HepG2 (cell line): Measurements from ENCODE around the gene USP2. TPM values are rescaled to one million over a fixed set of nuclear protein-coding genes. Genes with fewer than 3 reads are reported as not detected.
A peak's percentile ranks its signal among the peaks of the same experiment; 100 is the strongest.

Experiments used
- AGO2 ChIP-seq: fragments of 200-400 bp; formaldehyde crosslinking; optimal IDR thresholded peaks from 2 replicates; pipeline ENCODE3; 2017; ENCODE audit warnings: mild to moderate bottlenecking, low read depth, low read length, moderate library complexity
- IRX3 ChIP-seq: sonication (generic); formaldehyde crosslinking; IDR thresholded peaks from 2 replicates; pipeline ENCODE4 v1.8.1; 2023; ENCODE audit warnings: mild to moderate bottlenecking, low read depth, missing genetic modification reagents, borderline replicate concordance
- NKX3-1 ChIP-seq: sonication (generic); formaldehyde crosslinking; IDR thresholded peaks from 2 replicates; pipeline ENCODE4 v1.5.0; 2020; ENCODE audit warnings: missing genetic modification reagents
- SNAPC2 ChIP-seq: sonication (generic); formaldehyde crosslinking; IDR thresholded peaks from 2 replicates; pipeline ENCODE4 v1.8.1; 2022; ENCODE audit warnings: mild to moderate bottlenecking, missing genetic modification reagents
- SOX13 ChIP-seq, 3 experiments: fragments of 450-650 bp in 1 of 3; sonication (generic) in 1 of 3; formaldehyde crosslinking in 1 of 3; IDR thresholded peaks in 2 of 3; conservative IDR thresholded peaks in 1 of 3; 2 replicates each; pipeline versions ENCODE4 v1.5.0 to v1.6.1; 2016 to 2020; ENCODE audit warnings: antibody characterized with exemption in 1 of 3, mild to moderate bottlenecking in 1 of 3, missing compliant biosample characterization in 1 of 3, missing genetic modification reagents in 1 of 3, moderate library complexity in 1 of 3
- SP1 ChIP-seq, 2 experiments: fragments of 450-650 bp in 1 of 2; sonication (generic) in 1 of 2; formaldehyde crosslinking in 1 of 2; IDR thresholded peaks; 2 replicates each; pipeline versions ENCODE4 v1.4.0 to v1.6.1; 2016 to 2020; ENCODE audit warnings: missing genetic modification reagents in 1 of 2
- TBL1XR1 ChIP-seq: fragments of 150-350 bp; IDR thresholded peaks from 2 replicates; pipeline ENCODE4 v1.6.1; 2014; ENCODE audit warnings: borderline replicate concordance, low read length; ENCODE audit not compliant: partially characterized antibody
- ZBTB25 ChIP-seq: IDR thresholded peaks from 2 replicates; pipeline ENCODE4 v1.6.1; 2018; ENCODE audit warnings: missing genetic modification reagents
- ZBTB3 ChIP-seq: sonication (generic); formaldehyde crosslinking; IDR thresholded peaks from 2 replicates; pipeline ENCODE4 v1.4.0; 2020; ENCODE audit warnings: low read depth, mild to moderate bottlenecking, moderate library complexity, missing genetic modification reagents, borderline replicate concordance
- ZNF704 ChIP-seq: sonication (generic); formaldehyde crosslinking; IDR thresholded peaks from 2 replicates; pipeline ENCODE4 v1.8.1; 2023; ENCODE audit warnings: mild to moderate bottlenecking, inconsistent platforms, moderate library complexity, missing genetic modification reagents, borderline replicate concordance
- ZNF747 ChIP-seq: sonication (generic); formaldehyde crosslinking; IDR thresholded peaks from 2 replicates; pipeline ENCODE4 v1.8.1; 2023; ENCODE audit warnings: missing genetic modification reagents, mild to moderate bottlenecking, borderline replicate concordance
- polyA plus RNA-seq, 8 experiments: library from polyadenylated mRNA; depleted of rRNA in 3 of 8; stranded (reverse) in 7 of 8; unstranded in 1 of 8; fragments of >200 nt; fragmentation: Illumina TruSeq in 4 of 8; extraction: Trizol in 4 of 8; gene quantifications; 2 replicates each; pipeline versions ENCODE4 v1.2.1 to v1.2.3, GENCODE V29; 2011 to 2016; ENCODE audit warnings: low read depth in 4 of 8, missing spikeins in 1 of 8, mixed read lengths in 1 of 8; ENCODE audit not compliant: insufficient read depth in 1 of 8
- total RNA-seq, 5 experiments: library from RNA; depleted of rRNA; stranded (reverse); fragments of >200 nt; fragmentation: Illumina TruSeq; extraction: Trizol; gene quantifications; 2 replicates each; pipeline ENCODE4 v1.2.3, GENCODE V29; 2016; ENCODE audit warnings: low read depth in 1 of 5
- TF ChIP-seq, protein P1 (sequence below): sonication (generic); formaldehyde crosslinking; IDR thresholded peaks from 2 replicates; pipeline ENCODE4 v1.4.0; 2020; ENCODE audit warnings: mild to moderate bottlenecking, missing genetic modification reagents
- TF ChIP-seq, protein P2 (sequence below): sonication (generic); formaldehyde crosslinking; conservative IDR thresholded peaks from 2 replicates; pipeline ENCODE4 v1.5.0; 2020; ENCODE audit warnings: missing genetic modification reagents
- TF ChIP-seq, protein P3 (sequence below): IDR thresholded peaks from 2 replicates; pipeline ENCODE4 v1.6.1; 2016

The USP2 gene
- total and polyA plus RNA-seq, 2 of the 13 experiments (the other 11 are each of a cell fraction or from before 2014, with no cell fraction given) = 2.5 to 6.0 TPM

DNA sequence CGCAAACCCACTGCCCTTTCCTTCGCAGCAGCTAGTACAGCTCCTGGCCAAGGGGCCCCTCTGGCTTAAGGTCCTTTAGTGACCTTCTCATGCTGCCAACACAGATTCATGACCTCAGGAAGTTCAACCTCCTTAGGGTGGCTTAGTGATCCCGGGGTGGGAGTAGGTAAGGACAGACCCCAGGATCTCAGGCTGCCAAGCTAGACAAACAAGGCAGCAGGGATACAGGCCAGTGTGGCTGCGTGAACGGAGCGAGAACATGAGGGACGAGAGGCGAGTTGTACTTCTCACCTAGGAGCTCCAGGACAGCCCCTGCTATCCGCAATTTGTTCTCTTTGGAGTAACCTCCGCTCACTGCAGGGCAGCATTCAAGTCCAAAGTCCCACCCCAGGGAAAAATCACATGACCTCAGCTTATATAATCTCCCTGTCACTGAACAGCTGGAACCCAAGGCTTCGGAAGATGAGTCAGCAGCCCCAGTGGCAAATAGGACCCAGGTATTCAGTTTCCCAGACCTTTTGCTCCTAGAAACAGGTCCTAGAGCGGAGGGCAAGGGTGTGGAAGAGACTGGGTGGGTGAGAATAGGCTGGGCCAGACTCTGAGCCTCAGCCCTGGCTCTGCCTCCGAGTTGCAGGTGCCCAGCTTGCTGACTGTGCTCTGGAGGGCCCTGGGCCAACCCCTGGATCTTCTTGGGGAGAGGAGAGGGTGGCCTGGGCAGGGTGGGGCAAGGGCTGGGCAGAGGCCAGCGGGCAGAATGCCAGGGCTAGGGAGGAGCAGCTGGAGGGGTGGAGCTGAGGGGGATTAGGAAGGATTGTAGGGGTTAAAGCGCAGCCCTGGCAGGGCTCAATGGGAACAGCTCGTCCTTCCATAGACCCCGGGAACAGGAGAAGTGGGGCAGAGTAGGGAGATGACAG is 13.1 kb downstream of the USP2 start (continued):
- TF ChIP-seq SOX13 (IDR thresholded peaks at IDR 0.05) = no peak
- TF ChIP-seq SOX13 (CRISPR knock-in tag; conservative IDR thresholded peaks at IDR 0.05 in 1 of 2, IDR thresholded peaks at IDR 0.05 in 1 of 2) = peak in 1 of 2 experiments; percentile 56; a peak in 1 of 4 replicates
- TF ChIP-seq, protein P1, sequence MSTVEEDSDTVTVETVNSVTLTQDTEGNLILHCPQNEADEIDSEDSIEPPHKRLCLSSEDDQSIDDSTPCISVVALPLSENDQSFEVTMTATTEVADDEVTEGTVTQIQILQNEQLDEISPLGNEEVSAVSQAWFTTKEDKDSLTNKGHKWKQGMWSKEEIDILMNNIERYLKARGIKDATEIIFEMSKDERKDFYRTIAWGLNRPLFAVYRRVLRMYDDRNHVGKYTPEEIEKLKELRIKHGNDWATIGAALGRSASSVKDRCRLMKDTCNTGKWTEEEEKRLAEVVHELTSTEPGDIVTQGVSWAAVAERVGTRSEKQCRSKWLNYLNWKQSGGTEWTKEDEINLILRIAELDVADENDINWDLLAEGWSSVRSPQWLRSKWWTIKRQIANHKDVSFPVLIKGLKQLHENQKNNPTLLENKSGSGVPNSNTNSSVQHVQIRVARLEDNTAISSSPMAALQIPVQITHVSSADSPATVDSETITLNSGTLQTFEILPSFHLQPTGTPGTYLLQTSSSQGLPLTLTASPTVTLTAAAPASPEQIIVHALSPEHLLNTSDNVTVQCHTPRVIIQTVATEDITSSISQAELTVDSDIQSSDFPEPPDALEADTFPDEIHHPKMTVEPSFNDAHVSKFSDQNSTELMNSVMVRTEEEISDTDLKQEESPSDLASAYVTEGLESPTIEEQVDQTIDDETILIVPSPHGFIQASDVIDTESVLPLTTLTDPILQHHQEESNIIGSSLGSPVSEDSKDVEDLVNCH (CRISPR knock-in tag) = no peak
- TF ChIP-seq AGO2 = peak; percentile 62
- TF ChIP-seq SNAPC2 (CRISPR knock-in tag) = peak; percentile 55; the same call in 1 of the 2 replicates
- peak; percentile 49; the same call in 1 of the 2 replicates for TF ChIP-seq ZNF747 (CRISPR knock-in tag)
- 0 out of 2 replicates have a peak, but pooled peaks have one; percentile 25 for TF ChIP-seq IRX3
- TF ChIP-seq, protein P2, sequence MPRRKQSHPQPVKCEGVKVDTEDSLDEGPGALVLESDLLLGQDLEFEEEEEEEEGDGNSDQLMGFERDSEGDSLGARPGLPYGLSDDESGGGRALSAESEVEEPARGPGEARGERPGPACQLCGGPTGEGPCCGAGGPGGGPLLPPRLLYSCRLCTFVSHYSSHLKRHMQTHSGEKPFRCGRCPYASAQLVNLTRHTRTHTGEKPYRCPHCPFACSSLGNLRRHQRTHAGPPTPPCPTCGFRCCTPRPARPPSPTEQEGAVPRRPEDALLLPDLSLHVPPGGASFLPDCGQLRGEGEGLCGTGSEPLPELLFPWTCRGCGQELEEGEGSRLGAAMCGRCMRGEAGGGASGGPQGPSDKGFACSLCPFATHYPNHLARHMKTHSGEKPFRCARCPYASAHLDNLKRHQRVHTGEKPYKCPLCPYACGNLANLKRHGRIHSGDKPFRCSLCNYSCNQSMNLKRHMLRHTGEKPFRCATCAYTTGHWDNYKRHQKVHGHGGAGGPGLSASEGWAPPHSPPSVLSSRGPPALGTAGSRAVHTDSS (CRISPR knock-in tag) = no peak
- peak; percentile 83 for TF ChIP-seq TBL1XR1
- peak; percentile 72; the same call in 1 of the 2 replicates for TF ChIP-seq ZBTB25 (CRISPR knock-in tag)
- TF ChIP-seq, protein P3, sequence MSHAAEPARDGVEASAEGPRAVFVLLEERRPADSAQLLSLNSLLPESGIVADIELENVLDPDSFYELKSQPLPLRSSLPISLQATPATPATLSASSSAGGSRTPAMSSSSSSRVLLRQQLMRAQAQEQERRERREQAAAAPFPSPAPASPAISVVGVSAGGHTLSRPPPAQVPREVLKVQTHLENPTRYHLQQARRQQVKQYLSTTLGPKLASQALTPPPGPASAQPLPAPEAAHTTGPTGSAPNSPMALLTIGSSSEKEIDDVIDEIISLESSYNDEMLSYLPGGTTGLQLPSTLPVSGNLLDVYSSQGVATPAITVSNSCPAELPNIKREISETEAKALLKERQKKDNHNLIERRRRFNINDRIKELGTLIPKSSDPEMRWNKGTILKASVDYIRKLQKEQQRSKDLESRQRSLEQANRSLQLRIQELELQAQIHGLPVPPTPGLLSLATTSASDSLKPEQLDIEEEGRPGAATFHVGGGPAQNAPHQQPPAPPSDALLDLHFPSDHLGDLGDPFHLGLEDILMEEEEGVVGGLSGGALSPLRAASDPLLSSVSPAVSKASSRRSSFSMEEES (CRISPR knock-in tag) = peak; percentile 96
- no peak for TF ChIP-seq ZBTB3 (CRISPR knock-in tag)
- TF ChIP-seq SP1 (IDR thresholded peaks at IDR 0.05) = no peak
- TF ChIP-seq SP1 (CRISPR knock-in tag; IDR thresholded peaks at IDR 0.05) = no peak
- no peak; the same call in 1 of the 2 replicates for TF ChIP-seq ZNF704 (CRISPR knock-in tag)
- TF ChIP-seq NKX3-1 (CRISPR knock-in tag) = no peak
